Fibroblast of mammary gland (primary cell): ENCODE data around the gene LRFN2.

Source experiments
- DNase-seq: peaks from one replicate; pipeline ENCODE4 v3.0.0-alpha.2; 2010; ENCODE audit warnings: low read depth
- H3K4me3 ChIP-seq: 2 replicates; pipeline ENCODE4 v1.5.1; 2011; ENCODE audit warnings: low read depth, mild to moderate bottlenecking, low read length, moderate library complexity; ENCODE audit not compliant: control insufficient read depth
- TF ChIP-seq, protein P1 (sequence below): conservative IDR thresholded peaks from 2 replicates; pipeline ENCODE4 v1.5.1; 2011; ENCODE audit warnings: low read depth, low read length, inconsistent platforms; ENCODE audit not compliant: control insufficient read depth, insufficient read depth

LRFN2 gene

DNA sequence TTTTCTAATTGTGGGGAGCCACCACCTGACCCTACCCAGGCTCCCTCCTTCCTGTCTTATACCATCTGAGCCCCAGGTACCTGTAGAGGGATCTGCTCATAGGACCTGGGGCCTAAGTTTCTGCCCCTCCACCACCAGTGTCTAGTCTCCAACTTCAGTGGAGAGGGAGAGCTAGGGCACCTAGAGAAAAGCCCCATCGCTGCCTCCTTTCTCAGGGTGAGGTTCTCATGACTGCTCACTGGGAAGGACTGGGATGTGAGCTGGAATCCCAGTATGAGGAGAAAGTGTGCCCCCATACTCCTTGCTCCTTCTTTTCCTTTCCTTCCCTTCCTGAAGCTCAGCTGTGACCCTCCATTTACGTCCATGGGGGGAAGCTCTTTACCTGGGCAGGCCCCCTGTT lies 231.6 kb downstream of the LRFN2 start:
- TF ChIP-seq, protein P1, sequence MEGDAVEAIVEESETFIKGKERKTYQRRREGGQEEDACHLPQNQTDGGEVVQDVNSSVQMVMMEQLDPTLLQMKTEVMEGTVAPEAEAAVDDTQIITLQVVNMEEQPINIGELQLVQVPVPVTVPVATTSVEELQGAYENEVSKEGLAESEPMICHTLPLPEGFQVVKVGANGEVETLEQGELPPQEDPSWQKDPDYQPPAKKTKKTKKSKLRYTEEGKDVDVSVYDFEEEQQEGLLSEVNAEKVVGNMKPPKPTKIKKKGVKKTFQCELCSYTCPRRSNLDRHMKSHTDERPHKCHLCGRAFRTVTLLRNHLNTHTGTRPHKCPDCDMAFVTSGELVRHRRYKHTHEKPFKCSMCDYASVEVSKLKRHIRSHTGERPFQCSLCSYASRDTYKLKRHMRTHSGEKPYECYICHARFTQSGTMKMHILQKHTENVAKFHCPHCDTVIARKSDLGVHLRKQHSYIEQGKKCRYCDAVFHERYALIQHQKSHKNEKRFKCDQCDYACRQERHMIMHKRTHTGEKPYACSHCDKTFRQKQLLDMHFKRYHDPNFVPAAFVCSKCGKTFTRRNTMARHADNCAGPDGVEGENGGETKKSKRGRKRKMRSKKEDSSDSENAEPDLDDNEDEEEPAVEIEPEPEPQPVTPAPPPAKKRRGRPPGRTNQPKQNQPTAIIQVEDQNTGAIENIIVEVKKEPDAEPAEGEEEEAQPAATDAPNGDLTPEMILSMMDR: no peak
- no peak for DNase-seq
- no peak overlapping the region for H3K4me3 ChIP-seq

DNA sequence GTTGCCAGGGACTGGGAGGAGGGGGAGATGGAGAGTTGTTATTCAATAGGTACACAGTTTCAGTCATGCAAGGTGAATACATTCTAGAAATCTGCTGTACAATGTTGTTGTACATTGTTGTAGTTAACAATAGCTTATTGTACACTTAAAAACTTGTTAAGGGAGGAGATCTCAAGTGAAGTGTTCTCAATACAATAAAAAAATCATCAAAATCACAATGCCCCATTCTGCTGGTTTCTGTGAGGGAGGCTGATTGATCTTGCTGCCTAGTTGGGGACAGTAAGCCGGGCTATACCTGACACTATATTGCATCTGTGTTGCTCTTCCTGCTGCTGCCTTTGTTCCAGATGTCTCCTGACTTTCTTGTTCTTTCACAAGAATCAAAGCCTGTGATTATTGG lies 232.1 kb downstream of the LRFN2 start:
- TF ChIP-seq, protein P1: no peak
- no peak for DNase-seq
- H3K4me3 ChIP-seq: no peak overlapping the region

DNA sequence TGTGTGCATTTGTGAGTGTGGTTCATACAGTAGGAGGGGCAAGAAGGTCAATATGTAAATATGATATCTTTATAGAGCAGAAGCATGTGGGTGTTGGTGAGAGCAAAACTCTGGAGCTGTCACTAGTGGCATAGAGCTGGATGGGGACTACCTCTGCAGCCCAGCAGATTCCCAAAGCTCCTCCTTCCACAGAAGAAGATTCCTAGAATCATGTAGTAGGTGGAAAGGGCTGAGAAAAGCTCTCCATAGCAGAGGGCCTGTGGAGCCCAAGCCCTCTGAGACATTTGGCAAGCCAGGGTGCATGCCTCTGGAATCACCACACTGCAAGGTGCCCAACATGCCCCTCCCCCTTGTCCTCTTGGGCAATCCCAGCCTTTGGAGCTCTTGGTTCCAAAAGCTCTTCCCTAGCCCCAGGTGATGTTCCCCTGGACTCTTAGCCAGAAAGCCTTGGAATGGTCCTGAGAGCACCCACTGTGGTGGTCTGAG lies 233.2 kb downstream of the LRFN2 start:
- DNase-seq: no peak
- TF ChIP-seq, protein P1: no peak
- H3K4me3 ChIP-seq: no peak overlapping the region

DNA sequence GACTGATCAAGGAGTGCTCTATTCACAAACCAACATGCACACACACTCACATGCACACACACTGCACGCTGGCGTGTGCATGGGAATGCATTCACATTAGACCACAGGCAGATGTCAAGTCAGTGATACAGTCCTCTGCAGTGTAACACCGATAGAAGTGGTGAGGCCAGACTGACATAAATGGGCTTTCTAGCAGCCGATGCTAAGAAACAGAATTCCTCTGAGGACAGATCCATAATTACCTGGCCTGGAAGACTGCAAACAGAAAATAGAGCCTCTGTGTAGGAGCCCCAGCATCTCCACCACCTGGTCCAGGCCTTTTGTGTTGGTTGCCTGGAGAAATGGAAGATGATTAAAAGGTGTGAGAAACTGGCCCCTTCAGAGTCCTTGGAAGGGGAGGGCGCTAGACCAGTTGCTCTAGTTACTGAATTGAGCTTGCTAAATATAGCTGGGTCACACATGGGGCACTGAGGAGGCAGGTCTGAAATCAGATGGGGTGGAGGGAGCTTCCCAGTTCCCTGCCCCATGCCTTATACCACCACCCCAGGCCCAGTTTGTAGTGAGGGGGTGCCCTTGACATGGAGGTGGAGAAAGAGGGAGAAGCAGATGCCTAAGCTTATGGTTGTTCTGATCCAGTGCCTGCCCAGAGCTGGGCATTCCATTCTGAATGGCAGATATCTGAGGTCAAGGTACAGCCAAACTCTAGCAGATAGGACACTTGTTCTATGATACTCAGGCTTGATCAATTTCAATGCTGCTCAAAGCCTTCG lies 233.8 kb downstream of the LRFN2 start:
- no peak overlapping the region for H3K4me3 ChIP-seq
- TF ChIP-seq, protein P1: no peak
- DNase-seq: no peak

DNA sequence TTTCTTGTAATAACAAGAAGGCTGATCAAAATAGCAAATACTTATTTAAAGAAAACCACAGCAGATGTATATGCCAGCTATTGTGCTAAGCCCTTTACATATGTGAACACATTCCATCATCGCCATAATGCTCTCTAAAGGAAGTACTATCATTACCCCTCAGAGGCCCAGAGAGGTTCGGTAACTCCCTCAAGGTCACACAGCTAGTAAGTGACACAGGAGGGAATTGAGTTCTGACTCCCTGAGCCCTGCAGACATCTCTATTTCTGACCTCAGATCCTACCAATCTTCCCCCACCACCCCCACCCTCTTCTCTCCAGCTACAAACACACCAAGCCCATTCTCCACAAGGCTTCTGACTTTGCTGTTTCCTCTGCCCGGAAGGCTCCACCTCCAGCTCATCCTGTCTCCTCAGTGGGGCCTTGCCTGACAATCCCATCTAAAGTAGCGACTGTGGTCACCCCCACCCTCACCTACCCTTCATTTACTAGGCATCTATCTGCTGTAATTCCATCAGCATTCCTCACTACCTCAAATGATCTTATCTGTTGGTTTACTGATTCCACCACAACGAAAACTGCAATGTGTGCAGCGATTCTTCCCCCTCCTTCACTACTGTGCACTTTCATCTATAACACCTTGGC lies 234.5 kb downstream of the LRFN2 start:
- TF ChIP-seq, protein P1: no peak
- no peak overlapping the region for H3K4me3 ChIP-seq
- DNase-seq: no peak

DNA sequence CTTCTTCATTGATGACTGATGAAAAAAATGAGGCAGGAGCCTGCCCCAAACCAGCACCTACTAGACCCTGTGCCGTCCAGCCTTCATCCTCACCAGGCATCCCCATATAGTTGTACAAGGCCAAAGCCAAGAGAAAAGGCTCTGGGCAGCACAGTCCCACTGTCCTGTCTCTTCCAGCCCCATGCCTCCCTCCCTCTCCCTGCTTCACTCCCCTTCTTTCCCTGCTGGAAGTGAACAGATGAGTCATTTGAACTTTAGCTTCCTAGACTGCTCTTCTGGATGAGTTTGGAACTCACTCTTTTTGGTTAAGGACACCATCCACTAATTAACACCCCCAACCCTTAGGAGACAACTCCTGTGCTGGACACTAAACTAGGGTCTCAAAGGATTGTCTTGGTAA lies 235.2 kb downstream of the LRFN2 start:
- H3K4me3 ChIP-seq: no peak overlapping the region
- peak; percentile 24 for DNase-seq
- TF ChIP-seq, protein P1: no peak
